ENCODE measurements around the gene GTF2E1.
A peak's percentile ranks its signal among the peaks of the same experiment; 100 is the strongest.
"Not testable (repeated sequence)": the region's sequence is repeated elsewhere in the genome, so short reads cannot be mapped to it uniquely, and the experiment has no call there.

GTF2E1 gene

GRCh38 chr3:120767106-120767505 is 24.6 kb downstream of the GTF2E1 start:
- Mint-ChIP-seq H3K4me1 (ENCODE audit: low read depth) (peaks cover 57% of the 10 kb centered on the region), H3K27ac (no peak overlapping the region), H3K9me3 (no peaks in the 10 kb centered on the region), H3K4me3 (no peak overlapping the region), H3K36me3 (ENCODE audit: low read depth) (peaks cover 19% of the 10 kb centered on the region), H3K27me3 (no peaks in the 10 kb centered on the region)
- no peak for DNase-seq

GRCh38 chr3:120769436-120769835 is 26.9 kb downstream of the GTF2E1 start:
- H3K27ac Mint-ChIP-seq, result no peak overlapping the region
- no peak for DNase-seq
- no peak overlapping the region for H3K4me3 Mint-ChIP-seq
- H3K27me3 Mint-ChIP-seq, result no peaks in the 10 kb centered on the region
- peaks cover 44% of the 10 kb centered on the region for H3K4me1 Mint-ChIP-seq (ENCODE audit: low read depth)
- H3K36me3 Mint-ChIP-seq (ENCODE audit: low read depth), result peaks cover 26% of the 10 kb centered on the region
- no peaks in the 10 kb centered on the region for H3K9me3 Mint-ChIP-seq

GRCh38 chr3:120770891-120771290 is 28.3 kb downstream of the GTF2E1 start:
- H3K4me3 Mint-ChIP-seq, result no peak overlapping the region
- peaks cover 26% of the 10 kb centered on the region for H3K36me3 Mint-ChIP-seq (ENCODE audit: low read depth)
- H3K4me1 Mint-ChIP-seq (ENCODE audit: low read depth), result peaks cover 36% of the 10 kb centered on the region
- H3K27me3 Mint-ChIP-seq, result no peaks in the 10 kb centered on the region
- DNase-seq, result no peak
- H3K27ac Mint-ChIP-seq, result no peak overlapping the region
- no peaks in the 10 kb centered on the region for H3K9me3 Mint-ChIP-seq

GRCh38 chr3:120772081-120772480 is 29.5 kb downstream of the GTF2E1 start:
- Mint-ChIP-seq H3K27ac (no peak overlapping the region), H3K36me3 (ENCODE audit: low read depth) (peaks cover 26% of the 10 kb centered on the region), H3K4me1 (ENCODE audit: low read depth) (peaks cover 26% of the 10 kb centered on the region), H3K9me3 (no peaks in the 10 kb centered on the region), H3K27me3 (no peaks in the 10 kb centered on the region), H3K4me3 (no peak overlapping the region)
- DNase-seq, result no peak

GRCh38 chr3:120773932-120774331 is 31.4 kb downstream of the GTF2E1 start:
- H3K36me3 Mint-ChIP-seq (ENCODE audit: low read depth), result peaks cover 39% of the 10 kb centered on the region
- DNase-seq, result no peak
- peaks cover 16% of the 10 kb centered on the region for H3K4me1 Mint-ChIP-seq (ENCODE audit: low read depth)
- H3K27me3 Mint-ChIP-seq, result no peaks in the 10 kb centered on the region
- H3K9me3 Mint-ChIP-seq, result no peaks in the 10 kb centered on the region
- H3K4me3 Mint-ChIP-seq, result no peak overlapping the region
- no peak overlapping the region for H3K27ac Mint-ChIP-seq

GRCh38 chr3:120775411-120775810 is 32.9 kb downstream of the GTF2E1 start:
- Mint-ChIP-seq H3K4me3 (no peak overlapping the region), H3K36me3 (ENCODE audit: low read depth) (peaks cover 48% of the 10 kb centered on the region), H3K27ac (no peak overlapping the region), H3K9me3 (no peaks in the 10 kb centered on the region), H3K4me1 (ENCODE audit: low read depth) (peaks cover 16% of the 10 kb centered on the region), H3K27me3 (no peaks in the 10 kb centered on the region)
- DNase-seq, result no peak

- H3K27ac Mint-ChIP-seq, result no peak overlapping the region
Measured at GRCh38 chr3:120778776-120779175, 36.2 kb downstream of the GTF2E1 start.

GRCh38 chr3:120780977-120781376 is 38.4 kb downstream of the GTF2E1 start:
- Mint-ChIP-seq H3K36me3 (ENCODE audit: low read depth) (peaks cover 51% of the 10 kb centered on the region), H3K27ac (no peak overlapping the region), H3K9me3 (no peaks in the 10 kb centered on the region), H3K27me3 (no peaks in the 10 kb centered on the region), H3K4me1 (ENCODE audit: low read depth) (no peaks in the 10 kb centered on the region), H3K4me3 (no peak overlapping the region)
- DNase-seq, result no peak

More at GRCh38 chr3:120778776-120779175, 36.2 kb downstream of the GTF2E1 start:
- Mint-ChIP-seq H3K36me3 (ENCODE audit: low read depth) (peaks cover 43% of the 10 kb centered on the region), H3K4me3 (no peak overlapping the region), H3K27me3 (no peaks in the 10 kb centered on the region), H3K4me1 (ENCODE audit: low read depth) (no peaks in the 10 kb centered on the region), H3K9me3 (no peaks in the 10 kb centered on the region)
- no peak for DNase-seq

GRCh38 chr3:120785832-120786231 is 43.3 kb downstream of the GTF2E1 start:
- H3K27me3 Mint-ChIP-seq; H3K4me3 Mint-ChIP-seq; H3K9me3 Mint-ChIP-seq; H3K4me1 Mint-ChIP-seq (ENCODE audit: low read depth); H3K27ac Mint-ChIP-seq; DNase-seq: not testable (repeated sequence)
- H3K36me3 Mint-ChIP-seq (ENCODE audit: low read depth), result peaks cover 23% of the 10 kb centered on the region

GRCh38 chr3:120791010-120791409 is 48.5 kb downstream of the GTF2E1 start:
- Mint-ChIP-seq H3K9me3 (no peaks in the 10 kb centered on the region), H3K4me1 (ENCODE audit: low read depth) (peaks cover 9% of the 10 kb centered on the region), H3K27me3 (no peaks in the 10 kb centered on the region), H3K36me3 (ENCODE audit: low read depth) (no peaks in the 10 kb centered on the region), H3K27ac (no peak overlapping the region), H3K4me3 (no peak overlapping the region)
- DNase-seq, result no peak

- Mint-ChIP-seq H3K27me3 (no peaks in the 10 kb centered on the region), H3K4me1 (ENCODE audit: low read depth) (peaks cover 9% of the 10 kb centered on the region), H3K4me3 (no peak overlapping the region), H3K36me3 (ENCODE audit: low read depth) (no peaks in the 10 kb centered on the region), H3K27ac (no peak overlapping the region), H3K9me3 (no peaks in the 10 kb centered on the region)
- no peak for DNase-seq
Measured at GRCh38 chr3:120791913-120792312, 49.4 kb downstream of the GTF2E1 start.

- H3K27me3 Mint-ChIP-seq, result no peaks in the 10 kb centered on the region
- DNase-seq, result no peak
- no peak overlapping the region for H3K4me3 Mint-ChIP-seq
- no peaks in the 10 kb centered on the region for H3K36me3 Mint-ChIP-seq (ENCODE audit: low read depth)
- no peak overlapping the region for H3K27ac Mint-ChIP-seq
- no peaks in the 10 kb centered on the region for H3K9me3 Mint-ChIP-seq
- peaks cover 9% of the 10 kb centered on the region for H3K4me1 Mint-ChIP-seq (ENCODE audit: low read depth)
Measured at GRCh38 chr3:120793601-120794000, 51.1 kb downstream of the GTF2E1 start.

GRCh38 chr3:120795017-120795648 is 52.6 kb downstream of the GTF2E1 start:
- no peaks in the 10 kb centered on the region for H3K9me3 Mint-ChIP-seq
- peaks cover 9% of the 10 kb centered on the region for H3K4me1 Mint-ChIP-seq (ENCODE audit: low read depth)
- no peak overlapping the region for H3K27ac Mint-ChIP-seq

GRCh38 chr3:120795959-120796358 is 53.4 kb downstream of the GTF2E1 start:
- no peaks in the 10 kb centered on the region for H3K27me3 Mint-ChIP-seq
- no peak for DNase-seq
- no peak overlapping the region for H3K4me3 Mint-ChIP-seq
- H3K9me3 Mint-ChIP-seq, result no peaks in the 10 kb centered on the region
- peaks cover 6% of the 10 kb centered on the region for H3K4me1 Mint-ChIP-seq (ENCODE audit: low read depth)
- H3K36me3 Mint-ChIP-seq (ENCODE audit: low read depth), result no peaks in the 10 kb centered on the region
- H3K27ac Mint-ChIP-seq, result no peak overlapping the region

More at GRCh38 chr3:120795017-120795648, 52.6 kb downstream of the GTF2E1 start:
- peak; percentile 85 for DNase-seq
- Mint-ChIP-seq H3K4me3 (no peak overlapping the region), H3K27me3 (no peaks in the 10 kb centered on the region), H3K36me3 (ENCODE audit: low read depth) (no peaks in the 10 kb centered on the region)

GRCh38 chr3:120796976-120797375 is 54.4 kb downstream of the GTF2E1 start:
- Mint-ChIP-seq H3K9me3 (no peaks in the 10 kb centered on the region), H3K27ac (no peak overlapping the region), H3K27me3 (no peaks in the 10 kb centered on the region), H3K36me3 (ENCODE audit: low read depth) (no peaks in the 10 kb centered on the region), H3K4me1 (ENCODE audit: low read depth) (no peaks in the 10 kb centered on the region), H3K4me3 (no peak overlapping the region)
- DNase-seq, result no peak

GRCh38 chr3:120797857-120798256 is 55.3 kb downstream of the GTF2E1 start:
- no peaks in the 10 kb centered on the region for H3K9me3 Mint-ChIP-seq
- H3K4me1 Mint-ChIP-seq (ENCODE audit: low read depth), result no peaks in the 10 kb centered on the region
- no peaks in the 10 kb centered on the region for H3K36me3 Mint-ChIP-seq (ENCODE audit: low read depth)
- no peak for DNase-seq
- H3K4me3 Mint-ChIP-seq, result no peak overlapping the region
- H3K27me3 Mint-ChIP-seq, result no peaks in the 10 kb centered on the region
- H3K27ac Mint-ChIP-seq, result no peak overlapping the region

All from activated T-cell treated with anti-CD3 and anti-CD28 coated beads, Interleukin-2, amount 50 U/mL, for 24 hours (primary cell).